Mesothelial cell of epicardium (in vitro differentiated cells): ENCODE measurements around the gene ADGRL3. TPM values are rescaled to one million over a fixed set of nuclear protein-coding genes. Genes with fewer than 3 reads are reported as not detected.

ENCODE experiments used
- DNase-seq, 2 experiments: peaks; one replicate each; pipeline ENCODE4 v3.0.0; 2021; ENCODE audit warnings: low spot score in 2 of 2; ENCODE audit not compliant: unreplicated experiment in 2 of 2
- H3K27ac Mint-ChIP-seq: 2 replicates; pipeline ENCODE4 v1.8.0; 2021; ENCODE audit warnings: mixed read lengths
- H3K27me3 Mint-ChIP-seq: 2 replicates; pipeline ENCODE4 v1.8.0; 2021; ENCODE audit warnings: low read depth, mixed read lengths
- H3K36me3 Mint-ChIP-seq: 2 replicates; pipeline ENCODE4 v1.8.0; 2021; ENCODE audit warnings: mixed read lengths
- H3K4me1 Mint-ChIP-seq: 2 replicates; pipeline ENCODE4 v1.8.0; 2021; ENCODE audit warnings: mixed read lengths
- H3K4me3 Mint-ChIP-seq: 2 replicates; pipeline ENCODE4 v1.8.0; 2021; ENCODE audit warnings: mild to moderate bottlenecking, moderate library complexity, mixed read lengths
- H3K9me3 Mint-ChIP-seq: 2 replicates; pipeline ENCODE4 v1.8.0; 2021; ENCODE audit warnings: mixed read lengths
- CTCF ChIP-seq: fragments of 200-600 bp; sonication (generic); IDR thresholded peaks from one replicate; pipeline ENCODE4 v1.5.0; 2021; ENCODE audit warnings: antibody characterized with exemption; ENCODE audit not compliant: unreplicated experiment
- total RNA-seq: library from RNA; stranded (reverse); gene quantifications from 3 replicates; pipeline ENCODE4 v1.2.1, GENCODE V29; 2021

The ADGRL3 gene
- total RNA-seq, 1 donor from 2014 or later: 68.3 TPM

DNA sequence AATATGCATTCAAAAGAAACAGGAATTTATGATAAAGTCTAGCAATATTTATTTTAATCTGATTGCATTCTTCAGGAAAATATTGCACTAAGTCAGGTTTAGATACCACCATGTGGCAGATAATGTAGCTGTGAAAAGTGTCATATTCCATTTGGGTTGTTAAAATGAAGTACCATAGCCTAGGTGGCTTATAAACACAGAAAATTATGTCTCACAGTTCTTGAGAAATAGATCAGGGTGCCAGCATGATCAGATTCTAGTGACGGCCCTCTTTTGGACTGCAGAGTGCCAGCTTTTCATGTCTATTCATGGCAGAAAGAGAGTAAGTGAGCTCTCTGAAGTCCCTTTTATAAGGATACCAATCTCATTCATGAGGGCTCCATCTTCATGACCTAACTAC lies 5.6 kb upstream of the ADGRL3 start:
- Mint-ChIP-seq H3K9me3 (no peaks in the 10 kb centered on the region), H3K27me3 (peaks cover 5% of the 10 kb centered on the region), H3K4me1 (peaks cover 4% of the 10 kb centered on the region), H3K36me3 (no peaks in the 10 kb centered on the region), H3K4me3 (no peak overlapping the region), H3K27ac (no peak overlapping the region)
- TF ChIP-seq CTCF: no peak
- DNase-seq: no peak

DNA sequence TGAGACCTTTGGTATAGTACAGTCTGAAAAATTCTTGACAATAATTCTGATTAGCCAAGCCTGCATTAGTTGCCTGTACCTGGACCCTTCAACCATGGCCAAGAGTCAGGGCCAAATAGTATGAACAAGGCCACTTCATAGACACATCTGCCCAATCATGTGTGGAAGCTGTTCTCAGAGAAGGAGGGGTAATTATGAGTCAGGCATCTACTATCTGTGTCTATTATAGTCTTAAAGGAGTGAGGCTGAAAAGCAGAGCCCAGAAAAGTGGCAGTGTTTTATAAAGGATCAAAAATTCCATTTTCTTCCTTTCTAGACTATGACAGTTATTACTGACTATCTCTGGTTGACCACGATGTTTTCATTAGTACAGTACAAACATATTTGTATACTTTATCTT lies 5.0 kb upstream of the ADGRL3 start:
- Mint-ChIP-seq H3K27me3 (peaks cover 5% of the 10 kb centered on the region), H3K36me3 (no peaks in the 10 kb centered on the region), H3K4me1 (peaks cover 8% of the 10 kb centered on the region), H3K4me3 (no peak overlapping the region), H3K9me3 (no peaks in the 10 kb centered on the region), H3K27ac (no peak overlapping the region)
- DNase-seq: no peak
- TF ChIP-seq CTCF: no peak

- no peak for TF ChIP-seq CTCF
- no peaks in the 10 kb centered on the region for H3K9me3 Mint-ChIP-seq
- H3K4me1 Mint-ChIP-seq: peaks cover 18% of the 10 kb centered on the region
- H3K27ac Mint-ChIP-seq: no peak overlapping the region
- no peak for DNase-seq
- H3K27me3 Mint-ChIP-seq: peaks cover 5% of the 10 kb centered on the region
- no peaks in the 10 kb centered on the region for H3K36me3 Mint-ChIP-seq
- peak overlapping the region; percentile 30 for H3K4me3 Mint-ChIP-seq
Measured at GRCh38 chr4:61198686-61199085, 1.4 kb upstream of the ADGRL3 start.

DNA sequence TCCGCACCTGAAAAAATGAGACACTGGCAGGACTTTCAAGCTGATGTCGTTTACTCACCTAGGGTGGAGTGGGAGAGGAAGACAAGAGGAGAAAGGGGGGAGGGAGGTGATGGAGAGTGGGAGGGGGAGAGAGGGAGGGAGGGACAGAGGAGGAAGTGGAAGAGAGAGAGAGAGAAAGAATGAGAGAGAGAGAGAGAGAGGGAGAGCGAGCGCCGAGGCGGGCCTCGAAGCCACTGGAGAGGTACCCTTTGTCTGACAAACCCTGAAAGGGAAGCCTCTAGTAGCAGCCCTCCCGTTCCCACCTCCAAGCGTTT lies 296 bp upstream of the ADGRL3 start:
- no peak for TF ChIP-seq CTCF
- Mint-ChIP-seq H3K4me3 (peak overlapping the region; percentile 100), H3K9me3 (no peaks in the 10 kb centered on the region), H3K36me3 (no peaks in the 10 kb centered on the region), H3K27ac (peak overlapping the region; percentile 50), H3K4me1 (peaks cover 30% of the 10 kb centered on the region), H3K27me3 (peaks cover 5% of the 10 kb centered on the region)
- DNase-seq: no peak

DNA sequence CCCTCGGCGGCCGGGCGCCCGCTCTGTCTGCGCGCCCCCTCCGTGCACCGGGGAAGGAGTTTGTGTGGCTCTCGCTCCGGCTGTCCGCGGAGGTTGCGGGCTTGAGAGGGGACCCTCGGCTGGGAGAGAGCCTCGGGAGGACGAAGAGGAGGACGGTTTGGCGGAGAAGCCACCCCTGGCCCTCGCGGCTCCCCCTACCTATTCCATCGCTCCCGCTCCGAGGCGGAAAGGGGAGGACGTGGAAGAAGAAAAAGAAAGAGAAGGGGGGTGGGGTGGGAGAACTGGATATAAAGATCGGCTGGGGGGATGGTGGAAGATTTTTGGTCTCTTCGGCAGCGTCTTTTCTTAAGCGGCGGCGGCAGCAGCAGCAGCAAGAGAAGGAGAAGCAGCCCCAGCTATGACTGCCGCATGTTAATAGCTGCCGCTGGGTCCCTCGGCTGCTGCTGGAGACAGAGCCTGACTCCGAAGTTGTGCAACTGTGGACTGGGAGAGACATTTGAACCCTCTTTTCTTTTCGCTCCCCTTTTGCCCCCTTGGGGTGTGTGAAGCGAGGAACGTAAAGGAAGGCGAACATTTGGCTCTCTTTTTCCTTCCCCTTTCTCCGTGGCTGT lies 895 bp downstream of the ADGRL3 start:
- H3K4me1 Mint-ChIP-seq: peaks cover 37% of the 10 kb centered on the region
- no peaks in the 10 kb centered on the region for H3K36me3 Mint-ChIP-seq
- TF ChIP-seq CTCF: no peak
- no peaks in the 10 kb centered on the region for H3K9me3 Mint-ChIP-seq
- H3K4me3 Mint-ChIP-seq: peak overlapping the region; percentile 100
- peak overlapping the region; percentile 80 for H3K27ac Mint-ChIP-seq
- peak; percentile 22 to 56 for DNase-seq
- H3K27me3 Mint-ChIP-seq: peaks cover 5% of the 10 kb centered on the region

GRCh38 chr4:61201561-61201960 lies 1.4 kb downstream of the ADGRL3 start:
- Mint-ChIP-seq H3K27ac (peak overlapping the region; percentile 80), H3K27me3 (peaks cover 5% of the 10 kb centered on the region)
- no peak for TF ChIP-seq CTCF

More at GRCh38 chr4:61201561-61201960, 1.4 kb downstream of the ADGRL3 start:
- peak overlapping the region; percentile 100 for H3K4me3 Mint-ChIP-seq
- peaks cover 2% of the 10 kb centered on the region for H3K36me3 Mint-ChIP-seq
- DNase-seq: peak in 1 of 2 experiments; percentile 40
- no peaks in the 10 kb centered on the region for H3K9me3 Mint-ChIP-seq
- H3K4me1 Mint-ChIP-seq: peaks cover 37% of the 10 kb centered on the region
